ENCODE data around the gene DDT. TPM values are rescaled to one million over a fixed set of nuclear protein-coding genes. Genes with fewer than 3 reads are reported as not detected.
"Not testable (repeated sequence)": the region's sequence is repeated elsewhere in the genome, so short reads cannot be mapped to it uniquely, and the experiment has no call there.

The DDT gene
- 73.5 TPM for total RNA-seq (ENCODE audit: unreplicated experiment)
- long read RNA-seq, transcript DDT-202 (3 exons, 713 nt), result major isoform, 37 of 40 reads
- long read RNA-seq, partial matches to known transcripts, result 0 of 40 reads
- long read RNA-seq, other reads (novel, unspliced or antisense), result 2 of 40 reads

GRCh38 chr22:23974345-23974744, at the start of gene DDT:
DDT (minus strand) TSS chr22:23974441; CDS start chr22:23974414, 27 bp downstream.
- not testable (repeated sequence) for H3K27me3 Mint-ChIP-seq (ENCODE audit: unreplicated experiment); H3K9me3 Mint-ChIP-seq (ENCODE audit: unreplicated experiment); H3K27ac Mint-ChIP-seq (ENCODE audit: unreplicated experiment); H3K4me1 Mint-ChIP-seq (ENCODE audit: unreplicated experiment); H3K4me3 Mint-ChIP-seq (ENCODE audit: unreplicated experiment); DNase-seq (ENCODE audit: low spot score)
- H3K36me3 Mint-ChIP-seq (ENCODE audit: low read depth, unreplicated experiment), result peaks cover 15% of the 10 kb centered on the region

DNA sequence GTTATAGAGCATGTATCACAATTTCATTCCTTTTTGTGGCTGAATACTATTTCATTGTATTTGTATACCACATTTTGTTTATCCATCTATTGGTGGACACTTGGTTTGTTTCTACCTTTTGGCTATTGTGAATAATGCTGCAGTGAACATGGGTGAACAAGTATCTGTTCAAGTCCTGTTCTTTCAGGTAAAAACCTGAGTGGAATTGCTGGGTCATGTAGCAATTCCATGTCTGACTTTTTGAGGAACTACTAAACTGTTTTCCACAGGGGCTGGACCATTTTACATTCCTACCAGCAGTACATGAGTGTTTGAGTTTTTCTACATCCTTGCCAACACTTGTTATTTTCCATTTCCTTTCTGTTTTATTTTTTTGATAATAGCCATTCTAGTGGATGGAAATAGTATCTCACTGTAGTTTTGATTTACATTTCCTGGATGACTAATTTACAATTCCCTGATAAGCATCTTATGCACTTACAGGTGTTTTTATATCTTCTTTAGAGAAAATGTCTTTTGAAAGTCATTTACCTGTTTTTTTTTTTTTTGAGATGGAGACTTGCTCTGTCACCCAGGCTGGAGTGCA, 49.1 kb upstream of the DDT start:
- Mint-ChIP-seq H3K27ac (ENCODE audit: unreplicated experiment) (no peak overlapping the region), H3K36me3 (ENCODE audit: low read depth, unreplicated experiment) (no peaks in the 10 kb centered on the region), H3K4me1 (ENCODE audit: unreplicated experiment) (no peaks in the 10 kb centered on the region), H3K27me3 (ENCODE audit: unreplicated experiment) (peaks cover 1% of the 10 kb centered on the region), H3K9me3 (ENCODE audit: unreplicated experiment) (no peaks in the 10 kb centered on the region), H3K4me3 (ENCODE audit: unreplicated experiment) (no peak overlapping the region)
- TF ChIP-seq, protein P1, sequence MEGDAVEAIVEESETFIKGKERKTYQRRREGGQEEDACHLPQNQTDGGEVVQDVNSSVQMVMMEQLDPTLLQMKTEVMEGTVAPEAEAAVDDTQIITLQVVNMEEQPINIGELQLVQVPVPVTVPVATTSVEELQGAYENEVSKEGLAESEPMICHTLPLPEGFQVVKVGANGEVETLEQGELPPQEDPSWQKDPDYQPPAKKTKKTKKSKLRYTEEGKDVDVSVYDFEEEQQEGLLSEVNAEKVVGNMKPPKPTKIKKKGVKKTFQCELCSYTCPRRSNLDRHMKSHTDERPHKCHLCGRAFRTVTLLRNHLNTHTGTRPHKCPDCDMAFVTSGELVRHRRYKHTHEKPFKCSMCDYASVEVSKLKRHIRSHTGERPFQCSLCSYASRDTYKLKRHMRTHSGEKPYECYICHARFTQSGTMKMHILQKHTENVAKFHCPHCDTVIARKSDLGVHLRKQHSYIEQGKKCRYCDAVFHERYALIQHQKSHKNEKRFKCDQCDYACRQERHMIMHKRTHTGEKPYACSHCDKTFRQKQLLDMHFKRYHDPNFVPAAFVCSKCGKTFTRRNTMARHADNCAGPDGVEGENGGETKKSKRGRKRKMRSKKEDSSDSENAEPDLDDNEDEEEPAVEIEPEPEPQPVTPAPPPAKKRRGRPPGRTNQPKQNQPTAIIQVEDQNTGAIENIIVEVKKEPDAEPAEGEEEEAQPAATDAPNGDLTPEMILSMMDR (IDR thresholded peaks at IDR 0.05; ENCODE audit: unreplicated experiment), result no peak
- no peak for DNase-seq (ENCODE audit: low spot score)

DNA sequence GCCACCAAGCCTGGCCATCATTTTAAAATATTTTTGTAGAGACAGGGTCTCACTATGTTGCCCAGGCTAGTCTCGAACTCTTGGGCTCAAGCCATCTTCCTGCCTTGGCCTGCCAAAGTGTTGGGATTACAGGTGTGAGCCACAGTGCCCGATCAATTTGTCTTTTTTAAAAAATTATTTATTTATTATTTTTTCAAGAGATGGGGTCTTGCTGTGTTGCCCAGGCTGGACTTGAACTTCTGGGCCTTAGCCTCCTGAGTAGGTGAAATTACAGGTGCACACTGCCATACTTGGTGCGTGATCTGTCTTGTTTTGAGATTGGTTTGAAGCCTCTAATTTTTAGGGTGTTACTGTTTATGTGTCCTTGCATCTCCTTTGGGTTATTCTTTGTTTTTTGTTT, 47.1 kb upstream of the DDT start:
- TF ChIP-seq, protein P1 (IDR thresholded peaks at IDR 0.05; ENCODE audit: unreplicated experiment), result no peak
- Mint-ChIP-seq H3K9me3 (ENCODE audit: unreplicated experiment) (no peaks in the 10 kb centered on the region), H3K36me3 (ENCODE audit: low read depth, unreplicated experiment) (no peaks in the 10 kb centered on the region), H3K27me3 (ENCODE audit: unreplicated experiment) (peaks cover 1% of the 10 kb centered on the region), H3K4me1 (ENCODE audit: unreplicated experiment) (no peaks in the 10 kb centered on the region), H3K4me3 (ENCODE audit: unreplicated experiment) (no peak overlapping the region), H3K27ac (ENCODE audit: unreplicated experiment) (no peak overlapping the region)
- DNase-seq (ENCODE audit: low spot score), result no peak

DNA sequence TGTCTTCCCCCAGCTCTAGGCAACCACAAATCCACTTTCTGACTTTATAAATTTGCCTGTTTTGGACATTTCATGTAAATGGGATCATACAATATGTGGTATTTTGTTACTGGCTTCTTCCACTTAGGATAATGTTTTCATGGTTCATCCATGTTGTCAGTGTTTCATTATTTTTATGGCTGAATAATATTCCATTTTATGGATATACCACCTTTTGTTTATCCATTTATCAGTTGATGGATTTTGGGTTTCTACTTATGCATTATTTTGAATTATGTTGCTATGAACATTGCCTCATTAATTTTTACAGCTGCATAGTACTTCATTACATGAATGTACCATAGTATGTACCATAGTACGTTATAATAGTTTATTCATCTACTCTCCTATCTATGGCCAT, 41.9 kb upstream of the DDT start:
- Mint-ChIP-seq H3K9me3 (ENCODE audit: unreplicated experiment) (no peaks in the 10 kb centered on the region), H3K27me3 (ENCODE audit: unreplicated experiment) (peaks cover 2% of the 10 kb centered on the region), H3K4me3 (ENCODE audit: unreplicated experiment) (no peak overlapping the region), H3K27ac (ENCODE audit: unreplicated experiment) (no peak overlapping the region), H3K4me1 (ENCODE audit: unreplicated experiment) (peaks cover 4% of the 10 kb centered on the region), H3K36me3 (ENCODE audit: low read depth, unreplicated experiment) (no peaks in the 10 kb centered on the region)
- no peak for DNase-seq (ENCODE audit: low spot score)
- TF ChIP-seq, protein P1 (IDR thresholded peaks at IDR 0.05; ENCODE audit: unreplicated experiment), result no peak

GRCh38 chr22:24011735-24012068, 37.5 kb upstream of the DDT start:
- no peak for DNase-seq (ENCODE audit: low spot score)
- Mint-ChIP-seq H3K27ac (ENCODE audit: unreplicated experiment) (peak overlapping the region; percentile 96), H3K9me3 (ENCODE audit: unreplicated experiment) (no peaks in the 10 kb centered on the region), H3K27me3 (ENCODE audit: unreplicated experiment) (peaks cover 10% of the 10 kb centered on the region), H3K4me3 (ENCODE audit: unreplicated experiment) (peak overlapping the region; percentile 96), H3K36me3 (ENCODE audit: low read depth, unreplicated experiment) (peaks cover 6% of the 10 kb centered on the region), H3K4me1 (ENCODE audit: unreplicated experiment) (peaks cover 18% of the 10 kb centered on the region)
- TF ChIP-seq, protein P1 (IDR thresholded peaks at IDR 0.05; ENCODE audit: unreplicated experiment), result no peak

All from endothelial cell (in vitro differentiated cells).